ENCODE results near the gene ZNF761.

GRCh38 chr19:53431399-53432087 is at the start of gene ZNF761:
- peak; percentile 86 for TF ChIP-seq POLR2A (IDR thresholded peaks at IDR 0.05; ENCODE audit: low read depth, low read length)
- TF ChIP-seq TAF1 (IDR thresholded peaks at IDR 0.05; ENCODE audit: borderline replicate concordance, low read depth, low read length) = peak; percentile 61; the same call in 1 of the 2 replicates
